Measurements from ENCODE around the gene SZT2.
"Not testable (repeated sequence)": the region's sequence is repeated elsewhere in the genome, so short reads cannot be mapped to it uniquely, and the experiment has no call there.

SZT2 gene

DNA sequence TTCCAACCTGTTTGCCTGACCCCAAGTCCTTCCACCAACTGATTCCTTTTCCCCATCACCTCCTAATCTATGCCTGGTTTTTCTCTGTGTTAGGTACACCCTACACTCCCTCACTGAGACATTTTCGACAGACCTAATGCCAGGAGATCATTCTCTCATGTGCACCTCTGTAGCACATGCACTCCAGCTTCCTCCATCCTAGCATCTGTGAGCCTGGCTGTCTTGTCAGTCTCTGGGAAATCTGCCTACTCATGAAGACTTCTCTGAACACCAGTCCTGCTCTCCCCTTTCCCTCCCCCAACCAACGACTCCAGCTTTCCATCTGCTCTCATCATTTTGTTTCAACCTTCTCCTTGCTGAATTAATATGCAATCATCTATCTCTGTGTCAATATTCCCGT, 1.1 kb upstream of the SZT2 start:
- DNase-seq (ENCODE audit: low read depth): no peak

- DNase-seq (ENCODE audit: low read depth): no peak
Observed at GRCh38 chr1:43392702-43393101, 3.0 kb downstream of the SZT2 start.

- DNase-seq (ENCODE audit: low read depth): no peak
Observed at GRCh38 chr1:43395523-43395922, 5.8 kb downstream of the SZT2 start.

DNA sequence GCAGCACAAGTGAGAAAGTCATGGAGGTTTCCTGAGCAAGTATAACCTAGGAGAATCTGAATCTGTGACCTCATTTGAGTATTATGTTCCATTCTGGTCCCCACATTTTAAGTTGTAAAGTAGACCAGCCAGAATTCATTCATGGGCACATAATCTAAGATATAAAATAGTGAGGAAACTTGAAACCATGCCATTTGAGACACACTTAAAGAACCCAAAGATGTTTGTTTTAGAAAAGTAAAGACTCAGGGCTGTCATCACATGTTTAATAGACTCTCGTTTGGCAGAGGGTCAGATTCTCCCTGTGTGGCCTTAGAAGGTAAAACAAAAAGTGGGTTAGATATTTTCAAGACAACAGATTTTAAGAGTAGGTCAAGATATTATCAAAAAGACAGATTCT, 6.4 kb downstream of the SZT2 start:
- no peak for DNase-seq (ENCODE audit: low read depth)

GRCh38 chr1:43398227-43398626, 8.5 kb downstream of the SZT2 start:
- DNase-seq (ENCODE audit: low read depth): no peak

GRCh38 chr1:43400441-43400840, 10.7 kb downstream of the SZT2 start:
- DNase-seq (ENCODE audit: low read depth): not testable (repeated sequence)

- no peak for DNase-seq (ENCODE audit: low read depth)
Observed at GRCh38 chr1:43402089-43402865, 12.6 kb downstream of the SZT2 start.

GRCh38 chr1:43404353-43404752, 14.7 kb downstream of the SZT2 start:
- DNase-seq (ENCODE audit: low read depth): no peak

DNA sequence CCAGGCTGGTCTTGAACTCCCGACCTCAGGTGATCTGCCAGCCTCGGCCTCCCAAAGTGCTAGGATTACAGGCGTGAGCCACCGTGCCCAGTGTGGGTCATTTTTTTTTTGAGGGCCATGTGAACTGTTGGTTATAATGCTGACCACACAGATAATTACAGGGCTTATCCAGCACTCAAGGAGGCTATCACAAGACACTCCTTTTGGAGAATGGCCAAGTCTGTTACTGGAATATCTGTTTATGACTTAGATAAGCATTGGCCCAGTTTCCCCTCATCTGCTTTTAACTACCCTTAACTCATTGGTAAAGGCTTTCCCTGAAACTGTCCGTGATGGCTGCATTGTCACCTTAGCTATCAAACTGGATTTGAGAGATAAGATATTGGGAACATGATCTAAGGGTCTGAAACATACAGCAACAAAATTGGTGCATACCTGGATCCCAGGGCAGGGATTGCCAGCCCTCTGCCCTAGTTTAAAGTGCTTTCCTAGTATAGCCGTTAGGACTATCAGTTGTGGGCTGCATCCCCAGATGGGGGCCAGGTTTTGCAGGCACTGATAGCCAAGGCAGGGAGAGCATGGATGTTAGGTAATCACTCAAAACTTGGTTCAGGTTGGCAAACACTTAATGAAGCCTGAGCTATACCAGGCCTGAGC, 15.6 kb downstream of the SZT2 start:
- DNase-seq (ENCODE audit: low read depth): no peak

- DNase-seq (ENCODE audit: low read depth): no peak
Observed at GRCh38 chr1:43405876-43406234, 16.2 kb downstream of the SZT2 start.

- no peak for DNase-seq (ENCODE audit: low read depth)
Observed at GRCh38 chr1:43410571-43410970, 20.9 kb downstream of the SZT2 start.

DNA sequence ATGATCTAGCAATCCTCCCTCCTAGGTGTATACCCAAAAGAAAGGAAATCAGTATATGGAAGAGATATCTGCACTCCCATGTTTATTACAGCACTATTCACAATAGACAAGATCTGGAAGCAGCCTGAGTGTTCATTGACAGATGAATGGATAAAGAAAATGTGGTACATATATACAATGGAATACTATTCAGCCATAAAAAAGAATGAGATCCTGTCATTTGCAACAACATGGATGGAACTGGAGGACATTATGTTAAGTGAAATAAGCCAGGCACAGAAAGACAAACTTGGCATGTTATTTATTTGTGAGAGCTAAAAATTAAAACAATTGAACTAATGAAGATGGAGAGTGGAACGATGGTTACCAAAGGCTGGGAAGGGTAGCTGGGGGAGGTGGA, 23.7 kb downstream of the SZT2 start:
- DNase-seq (ENCODE audit: low read depth): not testable (repeated sequence)

- no peak for DNase-seq (ENCODE audit: low read depth)
Observed at GRCh38 chr1:43414634-43415223, 25.0 kb downstream of the SZT2 start.

DNA sequence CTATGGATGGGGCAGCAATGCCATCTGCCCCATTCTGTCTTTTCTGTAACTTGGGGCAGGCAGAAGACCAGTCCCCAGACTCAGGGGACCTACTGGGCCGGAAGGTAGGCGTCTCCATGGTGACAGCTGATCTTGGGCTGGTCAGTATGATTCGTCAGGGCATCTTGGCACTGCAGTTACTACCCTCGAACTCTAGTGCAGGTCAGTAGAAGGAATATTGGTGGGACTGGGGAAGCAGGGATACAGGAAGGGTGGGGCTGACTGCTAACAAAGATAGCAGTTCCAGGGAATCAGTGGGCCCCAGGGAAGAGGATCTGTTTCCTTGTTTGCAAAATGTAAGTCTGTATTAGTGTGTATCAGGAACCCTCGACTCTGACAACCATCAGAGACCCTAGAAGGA, 26.2 kb downstream of the SZT2 start:
- no peak for DNase-seq (ENCODE audit: low read depth)

DNA sequence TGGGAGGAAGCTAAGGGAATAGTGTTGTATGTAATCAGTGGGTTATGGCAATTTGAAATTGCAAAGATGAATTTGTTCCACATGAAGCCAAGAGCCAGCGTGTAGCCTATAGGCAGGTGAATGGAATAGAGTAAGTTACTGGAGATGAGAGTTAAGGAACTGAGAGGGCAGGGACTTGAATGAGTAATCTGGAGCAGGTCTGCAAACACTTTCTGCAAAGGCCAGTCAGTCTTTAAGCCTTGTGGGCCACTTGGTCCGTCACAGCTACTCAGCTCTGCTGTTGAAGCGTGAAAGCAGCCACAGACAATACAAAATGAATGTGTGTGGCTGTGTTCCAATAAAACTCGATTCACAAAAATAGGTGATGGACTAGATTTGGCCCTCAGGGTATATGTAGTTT, 29.2 kb downstream of the SZT2 start:
- DNase-seq (ENCODE audit: low read depth): no peak

- no peak for DNase-seq (ENCODE audit: low read depth)
Observed at GRCh38 chr1:43419627-43420425, 30.1 kb downstream of the SZT2 start.

- no peak for DNase-seq (ENCODE audit: low read depth)
Observed at GRCh38 chr1:43420874-43421273, 31.2 kb downstream of the SZT2 start.

DNA sequence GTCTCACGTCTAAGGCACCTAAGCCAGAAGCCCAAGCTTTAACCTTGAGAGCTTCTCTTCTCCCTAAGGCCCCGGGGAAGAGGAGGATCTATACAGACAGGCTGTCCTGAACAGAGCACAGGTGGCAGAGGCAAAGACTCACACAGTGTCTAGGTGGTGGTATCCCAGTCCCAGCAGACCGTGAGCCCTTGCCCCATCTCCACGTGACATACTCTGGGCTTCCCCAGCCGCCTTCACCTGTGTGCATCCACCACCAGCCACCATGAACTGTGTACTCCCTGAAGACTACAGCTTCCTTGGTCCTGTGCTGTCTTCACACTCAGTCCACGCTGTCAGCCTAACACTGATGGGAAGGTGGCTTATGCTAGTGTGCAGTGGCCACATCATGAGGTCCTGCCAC, 31.7 kb downstream of the SZT2 start:
- no peak for DNase-seq (ENCODE audit: low read depth)

- DNase-seq (ENCODE audit: low read depth): no peak
Observed at GRCh38 chr1:43421976-43422750, 32.5 kb downstream of the SZT2 start.

DNA sequence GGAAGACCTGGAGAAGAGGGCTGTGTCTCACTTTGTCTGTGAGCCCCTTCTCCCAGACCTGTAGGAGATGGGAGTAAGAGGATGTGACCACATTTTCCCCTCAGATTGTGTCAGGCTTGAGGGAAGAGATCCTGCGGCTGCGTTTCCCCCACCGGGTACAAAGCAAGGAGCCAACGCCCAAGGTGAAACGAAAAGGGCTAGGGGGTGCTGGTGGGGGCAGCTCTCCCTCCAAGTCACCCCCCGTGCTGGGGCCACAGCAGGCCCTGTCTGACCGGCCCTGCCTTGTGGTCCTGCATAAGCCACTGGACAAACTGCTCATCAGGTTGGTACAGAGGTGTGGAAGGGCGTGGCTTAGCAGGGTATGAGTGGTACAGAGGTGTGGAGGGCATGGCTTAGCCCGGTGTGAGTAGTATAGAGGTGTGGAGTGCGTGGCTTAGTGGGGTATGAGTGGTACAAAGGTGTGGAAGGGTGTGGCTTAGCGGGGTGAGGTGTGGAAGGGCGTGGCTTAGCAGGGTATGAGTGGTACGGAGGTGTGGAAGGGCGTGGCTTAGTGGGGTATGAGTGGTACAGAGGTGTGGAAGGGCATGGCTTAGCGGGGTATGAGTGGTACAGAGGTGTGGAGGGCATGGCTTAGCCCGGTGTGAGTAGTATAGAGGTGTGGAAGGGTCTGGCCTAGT, 33.4 kb downstream of the SZT2 start:
- no peak for DNase-seq (ENCODE audit: low read depth)
